IPS-NIHi7 (cell line): ENCODE results near the gene TGM6.
"Not testable (repeated sequence)": the region's sequence is repeated elsewhere in the genome, so short reads cannot be mapped to it uniquely, and the experiment has no call there.

Experiments used
- DNase-seq: peaks from one replicate; pipeline ENCODE4 v3.0.0; 2012; ENCODE audit warnings: mixed read lengths; ENCODE audit errors: extremely low spot score

TGM6 gene

GRCh38 chr20:2398449-2398848 lies 17.7 kb downstream of the TGM6 start:
- no peak for DNase-seq

GRCh38 chr20:2399390-2399789 lies 18.7 kb downstream of the TGM6 start:
- no peak for DNase-seq

- no peak for DNase-seq
These were observed 19.6 kb downstream of the TGM6 start for GRCh38 chr20:2400290-2400689.

GRCh38 chr20:2401527-2401926 lies 20.8 kb downstream of the TGM6 start:
- no peak for DNase-seq

DNA sequence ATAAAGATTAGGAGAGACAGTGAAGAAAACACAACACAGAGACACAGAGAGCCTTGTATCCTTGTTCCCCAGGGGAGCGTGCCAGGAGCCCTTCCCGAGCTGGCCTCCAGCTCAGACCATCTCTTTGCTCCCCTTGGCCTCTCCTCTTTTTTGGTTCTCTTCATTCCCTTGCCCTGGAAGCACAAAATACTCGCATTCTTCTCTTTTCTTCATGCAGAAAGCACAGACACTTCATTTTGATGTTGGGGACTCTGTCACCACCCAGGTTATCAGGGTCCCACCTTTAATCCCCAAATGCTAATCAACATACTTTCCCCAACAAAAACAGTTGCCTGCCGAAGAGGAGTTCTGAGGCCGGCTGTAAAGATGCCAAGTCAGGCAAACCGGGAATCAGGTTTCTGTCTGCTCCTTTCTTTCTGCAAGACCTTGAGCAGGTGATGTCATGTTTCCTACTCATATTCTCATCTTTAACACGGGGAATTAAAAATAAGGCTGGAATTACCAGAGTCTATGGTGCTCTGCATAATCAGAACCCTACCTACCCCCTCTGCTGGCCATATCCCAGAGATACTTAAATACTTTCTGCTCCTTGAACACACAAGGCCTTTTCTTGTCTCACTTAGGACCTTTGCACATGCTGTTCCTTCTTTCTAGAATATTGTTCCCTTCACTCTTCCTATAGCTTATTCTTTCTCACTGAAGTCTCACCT lies 21.7 kb downstream of the TGM6 start:
- no peak for DNase-seq

DNA sequence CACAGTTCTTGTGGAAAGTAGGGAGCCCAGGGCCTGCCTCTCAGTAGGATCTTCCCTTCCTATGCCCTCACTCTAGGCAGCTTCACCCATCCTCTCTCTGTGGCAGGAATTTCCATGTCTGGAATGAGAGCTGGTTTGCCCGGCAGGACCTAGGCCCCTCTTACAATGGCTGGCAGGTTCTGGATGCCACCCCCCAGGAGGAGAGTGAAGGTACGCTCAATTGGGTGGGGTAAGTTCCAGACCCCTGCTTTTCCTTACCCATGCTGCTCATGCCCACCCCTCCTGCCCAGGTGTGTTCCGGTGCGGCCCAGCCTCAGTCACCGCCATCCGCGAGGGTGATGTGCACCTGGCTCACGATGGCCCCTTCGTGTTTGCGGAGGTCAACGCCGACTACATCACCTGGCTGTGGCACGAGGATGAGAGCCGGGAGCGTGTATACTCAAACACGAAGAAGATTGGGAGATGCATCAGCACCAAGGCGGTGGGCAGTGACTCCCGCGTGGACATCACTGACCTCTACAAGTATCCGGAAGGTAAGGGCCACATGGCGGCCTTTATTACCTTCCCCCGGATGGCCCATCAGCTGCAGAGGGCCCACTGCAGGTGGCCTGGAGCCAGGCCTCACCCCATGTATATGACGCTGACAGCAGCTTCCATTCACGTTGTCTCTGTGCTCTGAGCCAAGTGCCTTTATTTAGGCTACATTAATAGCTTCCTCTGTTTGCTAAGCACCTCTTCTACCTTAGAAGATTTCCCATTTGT lies 22.8 kb downstream of the TGM6 start:
- no peak for DNase-seq

DNA sequence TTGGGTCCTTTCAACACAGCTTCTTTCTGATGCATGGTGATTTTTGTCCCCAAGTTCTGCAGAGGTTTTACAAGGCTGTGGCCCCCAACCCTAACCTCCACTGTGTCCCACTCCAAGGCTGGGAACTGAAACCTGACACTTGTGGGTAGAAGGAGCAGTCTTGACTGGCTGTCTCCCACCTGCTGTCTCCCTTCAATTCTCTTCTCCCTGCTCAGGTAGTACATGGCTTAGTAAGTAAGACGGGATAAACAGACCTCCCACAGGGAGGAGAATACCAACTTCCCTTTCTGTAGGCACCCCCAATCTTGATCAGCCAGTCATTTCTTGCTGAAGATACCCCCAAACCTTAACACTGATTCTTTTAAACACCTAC lies 25.0 kb downstream of the TGM6 start:
- no peak for DNase-seq

DNA sequence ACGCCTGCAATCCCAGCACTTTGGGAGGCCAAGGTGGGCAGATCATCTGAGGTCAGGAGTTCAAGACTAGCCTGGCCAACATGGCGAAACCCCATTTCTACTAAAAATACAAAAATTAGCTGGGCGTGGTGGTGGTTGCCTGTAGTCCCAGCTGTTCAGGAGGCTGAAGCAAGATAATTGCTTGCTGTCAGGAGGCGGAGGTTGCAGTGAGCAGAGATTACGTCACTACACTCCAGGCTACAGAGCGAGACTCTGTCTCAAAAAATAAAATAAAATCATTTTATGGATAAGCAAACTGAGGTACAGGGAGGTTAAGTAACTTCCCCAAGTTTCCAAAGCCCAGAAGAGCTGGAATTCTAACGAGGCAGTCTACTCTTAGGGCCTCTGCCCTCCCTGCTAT lies 26.7 kb downstream of the TGM6 start:
- not testable (repeated sequence) for DNase-seq

GRCh38 chr20:2408111-2408510 lies 27.4 kb downstream of the TGM6 start:
- no peak for DNase-seq

DNA sequence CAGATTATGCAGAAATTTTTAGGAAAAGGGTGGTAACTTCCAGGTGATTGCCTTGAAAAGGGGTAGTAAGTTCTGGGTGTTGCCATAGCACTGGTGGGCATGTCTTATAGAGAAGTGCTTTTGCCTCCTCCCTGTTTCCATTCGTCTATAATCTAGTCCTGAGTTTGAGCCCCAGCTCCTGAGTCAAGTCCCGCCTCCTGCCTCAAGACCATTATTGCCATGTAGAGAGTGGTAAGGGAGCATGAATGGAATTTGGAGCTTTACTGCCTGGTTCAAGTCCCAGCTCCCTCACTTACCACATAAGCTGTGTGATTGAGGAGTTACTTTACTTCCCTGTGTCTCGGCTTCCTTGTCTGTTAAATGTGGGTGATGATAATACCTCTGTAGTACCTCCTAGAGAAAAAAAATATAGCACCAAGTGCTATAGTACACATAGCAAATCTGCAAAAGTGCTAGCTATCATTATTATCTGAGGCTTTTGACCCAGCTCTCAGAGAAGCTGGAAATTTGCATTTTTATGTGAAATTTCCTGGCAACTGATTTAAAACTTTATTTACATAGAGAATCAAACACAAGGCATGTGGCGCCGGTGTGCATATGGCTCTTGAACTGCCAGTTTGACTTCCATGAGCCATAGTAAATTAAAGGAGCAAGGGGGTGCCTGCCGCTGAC lies 36.0 kb downstream of the TGM6 start:
- no peak for DNase-seq

- DNase-seq: no peak
These were observed 36.5 kb downstream of the TGM6 start for GRCh38 chr20:2417213-2417541.

DNA sequence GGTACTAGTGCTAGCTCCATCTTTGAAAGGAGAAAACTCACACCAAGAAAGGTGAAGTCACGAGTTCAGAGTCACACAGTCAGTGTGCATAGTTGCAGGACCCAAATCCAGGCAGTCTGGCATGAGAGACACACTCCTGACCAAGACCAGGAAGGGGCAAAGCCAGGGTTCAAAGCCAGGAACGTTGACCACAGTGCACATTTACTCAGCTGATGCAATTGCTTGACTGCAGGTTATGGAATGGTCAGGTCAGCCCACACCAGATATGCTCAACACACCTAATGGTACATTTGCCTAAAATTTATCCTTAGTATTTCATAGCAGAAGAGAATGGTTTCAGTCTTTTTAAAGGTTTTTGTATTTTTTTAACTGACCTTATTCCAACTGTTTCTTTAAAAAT lies 37.7 kb downstream of the TGM6 start:
- DNase-seq: no peak

DNA sequence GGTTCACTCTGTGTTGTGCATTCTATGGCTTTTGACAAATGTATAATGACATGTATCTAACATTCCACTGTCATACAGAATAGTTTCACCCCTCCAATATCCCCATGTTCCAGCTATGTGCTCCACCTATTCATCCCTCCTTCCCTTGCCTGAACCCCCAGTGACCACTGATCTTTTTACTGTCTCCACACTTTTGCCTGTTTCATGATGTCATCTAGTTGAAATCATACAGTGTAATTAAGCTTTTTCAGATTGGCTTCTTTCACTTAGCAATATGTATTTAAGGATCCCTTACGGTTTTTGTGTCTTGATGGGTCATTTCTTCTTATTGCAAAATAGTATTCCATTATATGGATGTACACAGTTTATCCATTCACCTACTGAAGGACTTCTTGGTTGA lies 39.8 kb downstream of the TGM6 start:
- DNase-seq: no peak

DNA sequence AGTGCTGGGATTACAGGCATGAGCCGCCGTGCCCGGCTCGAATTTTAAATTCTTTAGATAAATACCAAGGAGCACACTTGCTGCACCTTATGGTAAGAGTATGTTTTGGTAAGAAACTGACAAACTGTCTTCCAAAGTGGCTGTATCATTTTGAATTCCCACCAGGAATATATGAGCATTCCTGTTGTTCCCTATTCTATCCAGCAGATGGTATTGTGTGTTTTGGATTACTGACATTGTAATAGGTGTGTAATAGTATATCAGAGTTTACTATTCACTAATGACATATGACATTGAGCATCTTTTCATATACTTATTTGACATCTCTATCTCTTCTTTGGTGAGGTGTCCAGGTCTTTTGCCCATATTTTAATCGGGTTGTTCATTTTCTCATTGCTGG lies 40.5 kb downstream of the TGM6 start:
- DNase-seq: no peak

- no peak for DNase-seq
These were observed 48.4 kb downstream of the TGM6 start for GRCh38 chr20:2429051-2429450.

- DNase-seq: no peak
These were observed 49.8 kb downstream of the TGM6 start for GRCh38 chr20:2430538-2430937.

- DNase-seq: no peak
These were observed 50.5 kb downstream of the TGM6 start for GRCh38 chr20:2431185-2431584.

GRCh38 chr20:2446845-2447244 lies 66.1 kb downstream of the TGM6 start:
- no peak for DNase-seq

GRCh38 chr20:2449386-2449785 lies 68.7 kb downstream of the TGM6 start:
- DNase-seq: no peak

DNA sequence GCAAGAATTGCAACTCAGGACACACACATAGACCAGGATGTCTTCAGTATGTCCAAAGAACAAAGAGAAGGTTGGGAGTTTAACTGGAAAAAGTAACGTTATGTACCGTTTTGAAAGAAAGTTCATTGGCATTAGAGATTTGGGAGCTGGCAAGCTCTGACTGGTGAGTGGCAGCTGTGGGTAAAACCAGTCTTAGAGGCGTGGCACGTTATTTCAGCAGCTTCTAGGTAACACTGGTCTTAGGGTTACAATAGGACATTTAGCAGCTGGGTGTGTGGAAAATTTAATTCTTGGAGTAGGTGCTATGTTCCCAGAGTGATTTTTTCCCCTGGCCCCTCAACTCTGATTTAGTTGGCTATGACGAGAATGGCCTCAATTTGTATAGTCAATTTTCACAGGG lies 70.7 kb downstream of the TGM6 start:
- DNase-seq: no peak

DNA sequence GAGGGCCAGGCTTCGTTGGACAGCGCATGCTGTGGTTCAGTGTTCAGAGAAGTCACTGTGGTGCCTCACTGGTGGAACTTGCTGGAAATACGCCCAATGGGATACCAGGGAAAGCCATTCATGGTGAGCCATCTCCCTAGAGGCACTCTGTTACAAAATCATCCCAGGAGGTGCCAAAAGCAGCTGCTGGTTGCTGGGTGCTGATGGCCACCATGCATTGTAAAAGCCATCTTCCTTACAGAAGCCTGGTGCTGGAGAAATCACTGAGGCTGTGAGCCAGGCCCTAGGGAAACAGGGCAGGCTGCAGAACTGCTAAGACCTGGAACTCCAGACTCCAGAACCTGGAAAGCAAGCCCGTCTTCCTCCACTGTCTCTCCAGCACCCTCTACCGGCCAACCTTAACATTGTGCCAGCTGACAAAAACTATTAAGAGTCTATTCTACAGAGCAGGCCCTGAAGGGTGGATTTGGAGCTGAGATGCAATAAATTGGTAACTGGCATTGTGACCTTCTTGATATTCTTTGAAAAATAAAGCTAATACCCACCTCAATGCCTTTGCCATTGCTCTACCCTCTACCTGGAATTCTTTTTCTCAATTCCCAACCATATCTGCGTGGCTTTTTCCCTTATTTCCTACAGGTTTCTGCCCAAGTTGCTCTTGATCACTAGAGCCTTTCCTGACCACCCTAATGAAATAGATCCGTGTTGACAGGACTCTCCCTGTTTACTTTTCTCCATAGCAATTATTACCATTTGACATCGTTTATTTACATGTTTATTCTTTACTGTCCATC lies 71.4 kb downstream of the TGM6 start:
- peak; percentile 87 for DNase-seq

DNA sequence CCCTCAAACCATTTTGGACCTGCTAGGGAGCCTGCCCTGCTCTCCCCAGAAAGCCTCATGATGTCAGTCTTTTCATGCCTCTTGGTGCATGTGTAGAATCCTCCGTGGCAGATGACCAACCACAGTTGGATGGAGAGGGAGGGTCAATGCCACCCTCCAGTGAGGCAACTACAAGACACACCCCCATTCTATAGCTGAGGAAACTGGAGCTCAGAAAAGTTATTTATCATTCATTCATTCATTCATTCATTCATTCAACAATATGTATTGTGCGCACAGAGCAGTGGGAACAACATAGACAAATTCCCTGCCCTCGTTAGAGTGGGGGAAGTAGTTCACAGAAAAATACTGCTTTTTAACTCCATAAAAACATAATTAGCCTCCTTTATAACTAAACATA lies 73.1 kb downstream of the TGM6 start:
- DNase-seq: no peak
